Keratinocyte (primary cell): ENCODE data around the gene RPP25L. TPM values are rescaled to one million over a fixed set of nuclear protein-coding genes. Genes with fewer than 3 reads are reported as not detected.

Experiments used
- DNase-seq: peaks from one replicate; pipeline ENCODE4 v3.0.0-alpha.2; 2011; ENCODE audit warnings: low read depth, missing footprints, low spot score
- FAIRE-seq: peaks from 2 replicates; lab custom pipeline; 2011; peaks lifted over from hg19 to GRCh38; lab: Jason Lieb, UNC
- H2AFZ ChIP-seq: 2 replicates; pipeline ENCODE4 v1.6.0; 2012; ENCODE audit warnings: low read length, control low read depth, inconsistent platforms; ENCODE audit not compliant: control insufficient read depth
- H3K27ac ChIP-seq: 2 replicates; pipeline ENCODE4 v1.5.1; 2011; ENCODE audit warnings: low read length; ENCODE audit not compliant: control insufficient read depth, insufficient read depth
- H3K27me3 ChIP-seq: 3 replicates; pipeline ENCODE4 v1.6.0; 2011; ENCODE audit warnings: low read length; ENCODE audit not compliant: control insufficient read depth, insufficient read depth; ENCODE audit errors: extremely low read depth
- H3K36me3 ChIP-seq, 2 experiments: 2 replicates in 1 of 2; 3 replicates in 1 of 2; pipeline ENCODE4 v1.5.1; 2011; ENCODE audit warnings: low read length in 2 of 2, mild to moderate bottlenecking in 1 of 2; ENCODE audit not compliant: control insufficient read depth in 2 of 2, insufficient read depth in 2 of 2; ENCODE audit errors: extremely low read depth in 1 of 2
- H3K4me1 ChIP-seq: 3 replicates; pipeline ENCODE4 v1.5.1; 2011; ENCODE audit warnings: low read length; ENCODE audit not compliant: control insufficient read depth, insufficient read depth; ENCODE audit errors: extremely low read depth
- H3K4me2 ChIP-seq: 3 replicates; pipeline ENCODE4 v1.6.0; 2011; ENCODE audit warnings: low read depth, low read length; ENCODE audit not compliant: control insufficient read depth, insufficient read depth; ENCODE audit errors: extremely low read depth
- H3K4me3 ChIP-seq, 3 experiments: fragments of 200-600 bp in 1 of 3; sonication (generic) in 1 of 3; 2 replicates in 2 of 3; 3 replicates in 1 of 3; pipeline ENCODE4 v1.5.1; 2011 to 2016; ENCODE audit warnings: low read length in 3 of 3, mild to moderate bottlenecking in 3 of 3, control low read depth in 2 of 3, inconsistent platforms in 1 of 3, low read depth in 1 of 3, mixed read lengths in 1 of 3, mixed run types in 1 of 3, moderate library complexity in 1 of 3; ENCODE audit not compliant: control insufficient read depth in 2 of 3, insufficient read depth in 2 of 3; ENCODE audit errors: extremely low read depth in 1 of 3
- H3K79me2 ChIP-seq: 2 replicates; pipeline ENCODE4 v1.6.0; 2012; ENCODE audit warnings: low read length; ENCODE audit not compliant: control insufficient read depth, insufficient read depth
- H3K9ac ChIP-seq: 3 replicates; pipeline ENCODE4 v1.6.0; 2011; ENCODE audit warnings: low read length; ENCODE audit not compliant: control insufficient read depth, insufficient read depth; ENCODE audit errors: extremely low read depth
- H3K9me1 ChIP-seq: 3 replicates; pipeline ENCODE4 v1.6.0; 2011; ENCODE audit warnings: low read length; ENCODE audit not compliant: control insufficient read depth, insufficient read depth; ENCODE audit errors: extremely low read depth
- H3K9me3 ChIP-seq: 2 replicates; pipeline ENCODE4 v1.5.1; 2012; ENCODE audit warnings: low read depth, low read length; ENCODE audit not compliant: control insufficient read depth
- H4K20me1 ChIP-seq: 3 replicates; pipeline ENCODE4 v1.6.0; 2011; ENCODE audit warnings: low read length; ENCODE audit not compliant: control insufficient read depth, insufficient read depth; ENCODE audit errors: extremely low read depth
- EZH2 ChIP-seq: IDR thresholded peaks from one replicate; pipeline ENCODE4 v1.6.1; 2012; ENCODE audit warnings: inconsistent platforms, mild to moderate bottlenecking, low read length, moderate library complexity
- dilution Hi-C: fragments of 300-500 bp; cut with MboI; formaldehyde crosslinking; loops from one replicate; pipeline ENCODE4 v1.7.0; 2020; ENCODE audit warnings: low sequenced_read_pairs; ENCODE audit not compliant: extremely low pct_ligation_motif_present
- polyA plus RNA-seq, 5 experiments: library from polyadenylated mRNA; depleted of rRNA in 3 of 5; stranded (reverse) in 3 of 5; stranded (forward) in 1 of 5; unstranded in 1 of 5; fragments of >200 nt; gene quantifications; 1 replicate in 1 of 5; 2 replicates in 3 of 5; 3 replicates in 1 of 5; pipeline versions ENCODE4 v1.2.1 to v1.2.3, GENCODE V29; 2011 to 2012; ENCODE audit warnings: missing spikeins in 2 of 5, low read depth in 1 of 5, low replicate concordance in 1 of 5
- TF ChIP-seq, protein P1 (sequence below), 3 experiments: IDR thresholded peaks in 1 of 3; conservative IDR thresholded peaks in 1 of 3; optimal IDR thresholded peaks in 1 of 3; 2 replicates in 2 of 3; 3 replicates in 1 of 3; pipeline versions ENCODE3 to v1.5.1; 2011; ENCODE audit warnings: low read length in 3 of 3, mild to moderate bottlenecking in 3 of 3, moderate library complexity in 2 of 3, control low read depth in 1 of 3, inconsistent platforms in 1 of 3; ENCODE audit not compliant: insufficient read depth in 2 of 3; ENCODE audit errors: extremely low read depth in 1 of 3

The RPP25L gene
- polyA plus RNA-seq, 1 donor (not counting 4 experiments of a cell fraction or from before 2014, with no cell fraction given) = 23.4 TPM

DNA sequence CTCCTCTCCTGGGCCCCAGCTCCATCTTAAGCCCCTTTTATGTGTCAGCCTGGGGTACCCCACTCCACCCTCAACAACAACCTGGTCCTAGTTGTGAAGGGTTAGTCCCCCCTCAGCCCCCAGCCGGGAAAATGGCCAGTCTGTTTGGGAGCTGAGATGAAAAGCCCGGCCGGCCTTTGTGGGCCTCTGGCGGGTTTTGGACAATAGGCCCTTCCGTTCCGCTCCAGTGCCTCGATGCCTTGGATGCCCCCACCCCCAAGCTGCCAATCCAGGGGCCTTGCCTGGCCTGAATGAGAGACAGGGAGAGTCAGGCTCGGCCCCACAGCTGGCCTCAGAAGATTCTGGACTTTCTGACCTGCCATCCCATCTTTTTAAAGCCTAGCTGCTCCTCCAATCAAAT is 31.5 kb downstream of the RPP25L start:
- Histone ChIP-seq H3K4me1 (no peaks in the 10 kb centered on the region), H3K27ac (no peak overlapping the region), H2AFZ (no peak overlapping the region), H3K4me3 (no peak overlapping the region), H3K9me3 (peaks cover 3% of the 10 kb centered on the region), H3K9me1 (no peaks in the 10 kb centered on the region), H3K4me2 (no peak overlapping the region), H4K20me1 (no peaks in the 10 kb centered on the region), H3K9ac (no peak overlapping the region), H3K79me2 (no peaks in the 10 kb centered on the region), H3K36me3 (no peaks in the 10 kb centered on the region), H3K27me3 (peaks cover 77% of the 10 kb centered on the region)
- no peak for DNase-seq
- FAIRE-seq = no peak
- dilution Hi-C loops = no loop called here
- no peak for TF ChIP-seq EZH2
- TF ChIP-seq, protein P1, sequence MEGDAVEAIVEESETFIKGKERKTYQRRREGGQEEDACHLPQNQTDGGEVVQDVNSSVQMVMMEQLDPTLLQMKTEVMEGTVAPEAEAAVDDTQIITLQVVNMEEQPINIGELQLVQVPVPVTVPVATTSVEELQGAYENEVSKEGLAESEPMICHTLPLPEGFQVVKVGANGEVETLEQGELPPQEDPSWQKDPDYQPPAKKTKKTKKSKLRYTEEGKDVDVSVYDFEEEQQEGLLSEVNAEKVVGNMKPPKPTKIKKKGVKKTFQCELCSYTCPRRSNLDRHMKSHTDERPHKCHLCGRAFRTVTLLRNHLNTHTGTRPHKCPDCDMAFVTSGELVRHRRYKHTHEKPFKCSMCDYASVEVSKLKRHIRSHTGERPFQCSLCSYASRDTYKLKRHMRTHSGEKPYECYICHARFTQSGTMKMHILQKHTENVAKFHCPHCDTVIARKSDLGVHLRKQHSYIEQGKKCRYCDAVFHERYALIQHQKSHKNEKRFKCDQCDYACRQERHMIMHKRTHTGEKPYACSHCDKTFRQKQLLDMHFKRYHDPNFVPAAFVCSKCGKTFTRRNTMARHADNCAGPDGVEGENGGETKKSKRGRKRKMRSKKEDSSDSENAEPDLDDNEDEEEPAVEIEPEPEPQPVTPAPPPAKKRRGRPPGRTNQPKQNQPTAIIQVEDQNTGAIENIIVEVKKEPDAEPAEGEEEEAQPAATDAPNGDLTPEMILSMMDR (optimal IDR thresholded peaks at IDR 0.05 in 1 of 3, IDR thresholded peaks at IDR 0.05 in 1 of 3, conservative IDR thresholded peaks at IDR 0.05 in 1 of 3; ENCODE audit: extremely low read depth in 1 of 3, insufficient read depth in 2 of 3, low read length in 3 of 3) = no peak

DNA sequence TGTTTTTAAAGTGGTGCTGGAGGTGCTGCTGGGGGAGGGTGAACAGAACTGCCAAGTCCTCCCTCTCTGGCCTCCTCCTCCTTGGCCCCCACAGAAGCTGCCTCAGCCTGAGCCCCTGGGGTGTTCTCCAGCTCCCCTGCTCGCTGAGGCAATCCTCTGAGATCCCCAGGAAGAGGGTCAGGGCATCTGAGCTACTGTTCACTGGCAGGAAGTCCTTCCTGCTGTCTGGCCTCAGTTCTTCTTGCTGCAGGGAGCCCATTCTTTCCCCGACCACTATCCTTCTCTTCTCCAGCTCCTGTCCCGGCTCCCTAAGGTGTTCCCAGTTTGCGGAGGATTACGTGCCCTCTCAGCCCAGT is 32.1 kb downstream of the RPP25L start:
- DNase-seq = no peak
- TF ChIP-seq, protein P1 (optimal IDR thresholded peaks at IDR 0.05 in 1 of 3, IDR thresholded peaks at IDR 0.05 in 1 of 3, conservative IDR thresholded peaks at IDR 0.05 in 1 of 3; ENCODE audit: extremely low read depth in 1 of 3, insufficient read depth in 2 of 3, low read length in 3 of 3) = no peak
- TF ChIP-seq EZH2 = no peak
- H3K9me3 ChIP-seq = peaks cover 2% of the 10 kb centered on the region
- H3K9ac ChIP-seq = no peak overlapping the region
- dilution Hi-C loops = no loop called here
- H3K36me3 ChIP-seq = no peaks in the 10 kb centered on the region
- H2AFZ ChIP-seq = no peak overlapping the region
- peaks cover 76% of the 10 kb centered on the region for H3K27me3 ChIP-seq
- H3K4me2 ChIP-seq = no peak overlapping the region
- FAIRE-seq = no peak
- no peaks in the 10 kb centered on the region for H4K20me1 ChIP-seq
- no peaks in the 10 kb centered on the region for H3K4me1 ChIP-seq
- H3K9me1 ChIP-seq = no peaks in the 10 kb centered on the region
- H3K27ac ChIP-seq = no peak overlapping the region
- H3K4me3 ChIP-seq = no peak overlapping the region
- H3K79me2 ChIP-seq = no peaks in the 10 kb centered on the region
